AG04450 (cell line): ENCODE results near the gene ETV6. TPM values are rescaled to one million over a fixed set of nuclear protein-coding genes. Genes with fewer than 3 reads are reported as not detected.

Source experiments
- CTCF ChIA-PET: fragments of 300-600, 350-600 bp; formaldehyde crosslinking; extraction: SDS; loops from one replicate; lab custom pipeline; 2022; ENCODE audit warnings: antibody characterized with exemption, inconsistent platforms; lab: Charles Lee
- POLR2A ChIA-PET: fragments of 350-600 bp; formaldehyde crosslinking; extraction: SDS; loops from one replicate; lab custom pipeline; 2021; ENCODE audit warnings: antibody characterized with exemption, inconsistent platforms; lab: Yijun Ruan, JAX
- DNase-seq: peaks from one replicate; pipeline ENCODE4 v3.0.0-alpha.2; 2011; ENCODE audit warnings: low read depth, low spot score
- H3K27ac ChIP-seq: one replicate; pipeline ENCODE4 v1.5.1; 2012; ENCODE audit warnings: low read depth, low read length, control low read depth
- H3K27me3 ChIP-seq: one replicate; pipeline ENCODE4 v1.6.0; 2012; ENCODE audit warnings: low read length; ENCODE audit not compliant: control insufficient read depth, insufficient read depth
- H3K4me3 ChIP-seq: 2 replicates; pipeline ENCODE4 v1.5.1; 2011; ENCODE audit warnings: mild to moderate bottlenecking, low read depth, low read length, control low read depth
- H3K9me3 ChIP-seq: 2 replicates; pipeline ENCODE4 v1.5.1; 2012; ENCODE audit warnings: low read length; ENCODE audit not compliant: control insufficient read depth, insufficient read depth
- CTCF ChIP-seq: IDR thresholded peaks from 2 replicates; pipeline ENCODE4 v1.5.1; 2011; ENCODE audit warnings: low read depth, low read length, control low read depth, inconsistent platforms
- polyA plus RNA-seq: library from polyadenylated mRNA; depleted of rRNA; stranded (reverse); fragments of >200 nt; gene quantifications from 2 replicates; pipeline ENCODE4 v1.2.3, GENCODE V29; 2011

Gene ETV6
- polyA plus RNA-seq, 1 experiment = 7.9 TPM

DNA sequence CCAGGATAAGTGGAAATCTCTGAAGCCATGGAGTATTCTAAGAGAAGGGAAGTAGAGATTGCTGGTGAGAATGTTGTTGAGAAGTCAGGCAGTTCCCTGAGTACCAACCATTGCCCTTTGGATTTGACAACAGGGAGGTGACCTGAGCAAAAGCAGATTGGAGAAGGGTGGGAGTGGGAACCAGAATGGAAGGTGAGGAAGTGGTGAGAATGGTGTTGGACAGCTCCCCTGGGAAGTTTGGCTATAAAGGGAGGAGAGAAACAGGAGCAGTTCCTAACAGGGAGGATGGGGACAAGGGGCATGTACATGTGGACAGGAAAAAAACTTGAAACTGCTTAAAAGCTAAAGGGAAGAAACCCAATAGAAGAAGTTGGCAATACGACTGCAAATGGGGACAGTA lies 198.1 kb downstream of the ETV6 start:
- ChIA-PET CTCF (no interaction called here), POLR2A (no interaction called here)
- DNase-seq = no peak
- Histone ChIP-seq H3K9me3 (no peaks in the 10 kb centered on the region), H3K27ac (no peak overlapping the region), H3K4me3 (no peak overlapping the region), H3K27me3 (no peaks in the 10 kb centered on the region)
- TF ChIP-seq CTCF = no peak

GRCh38 chr12:11849757-11850504 lies 200.5 kb downstream of the ETV6 start:
- POLR2A ChIA-PET = no interaction called here
- no peak for TF ChIP-seq CTCF
- Histone ChIP-seq H3K27me3 (no peaks in the 10 kb centered on the region), H3K9me3 (no peaks in the 10 kb centered on the region), H3K27ac (no peak overlapping the region), H3K4me3 (no peak overlapping the region)
- no peak for DNase-seq
- CTCF ChIA-PET = no interaction called here

DNA sequence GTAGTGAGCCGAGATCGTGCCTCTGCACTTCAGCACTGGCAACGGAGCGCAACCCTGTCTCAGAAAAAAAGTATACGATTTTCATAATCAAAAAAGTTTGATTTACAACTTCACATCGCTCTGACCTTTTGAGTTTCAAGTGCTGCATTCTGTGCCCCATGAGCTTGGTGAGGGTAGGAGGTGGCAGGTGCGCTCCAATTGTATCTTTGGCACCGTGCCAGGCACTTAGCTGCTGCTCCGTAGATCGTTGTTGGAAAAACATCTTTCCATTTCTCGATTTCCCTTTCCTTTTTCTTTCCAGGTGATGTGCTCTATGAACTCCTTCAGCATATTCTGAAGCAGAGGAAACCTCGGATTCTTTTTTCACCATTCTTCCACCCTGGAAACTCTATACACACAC lies 203.7 kb downstream of the ETV6 start:
- TF ChIP-seq CTCF = no peak
- no peaks in the 10 kb centered on the region for H3K9me3 ChIP-seq
- no peak overlapping the region for H3K27ac ChIP-seq
- no peak for DNase-seq
- POLR2A ChIA-PET = no interaction called here
- CTCF ChIA-PET = no interaction called here
- no peaks in the 10 kb centered on the region for H3K27me3 ChIP-seq
- H3K4me3 ChIP-seq = no peak overlapping the region

GRCh38 chr12:11854011-11854499 lies 204.6 kb downstream of the ETV6 start:
- Histone ChIP-seq H3K4me3 (no peak overlapping the region), H3K27me3 (no peaks in the 10 kb centered on the region), H3K27ac (no peak overlapping the region), H3K9me3 (no peaks in the 10 kb centered on the region)
- no peak for TF ChIP-seq CTCF
- ChIA-PET POLR2A (no interaction called here), CTCF (interaction anchor here (0.6 kb wide), 1 partner anchor 161 kb away, joined by 3 read pairs; no protein-coding TSS in a partner anchor)
- DNase-seq = no peak

DNA sequence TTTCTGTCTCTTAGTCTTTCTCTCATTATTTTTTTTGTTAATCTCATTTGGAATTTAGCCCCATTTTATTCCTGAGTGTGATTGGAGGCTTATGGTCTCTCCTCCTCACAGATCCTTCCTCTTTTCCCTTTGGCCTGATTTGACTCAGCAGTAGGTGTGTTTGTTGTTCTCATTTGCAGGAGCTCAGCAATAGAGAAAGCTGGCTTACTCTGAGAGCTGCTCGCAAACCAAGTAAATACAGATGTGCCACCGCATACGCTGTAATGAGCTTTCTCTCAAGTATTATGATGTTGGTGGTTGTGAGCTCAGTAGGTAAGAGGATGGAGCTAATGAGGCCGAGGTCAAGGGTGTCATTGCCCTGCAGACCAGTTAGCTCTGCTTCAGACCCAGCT lies 206.5 kb downstream of the ETV6 start:
- POLR2A ChIA-PET = no interaction called here
- Histone ChIP-seq H3K4me3 (no peak overlapping the region), H3K27ac (no peak overlapping the region), H3K27me3 (no peaks in the 10 kb centered on the region), H3K9me3 (no peaks in the 10 kb centered on the region)
- CTCF ChIA-PET = no interaction called here
- DNase-seq = no peak
- no peak for TF ChIP-seq CTCF
